GM12874 (cell line): ENCODE data around the gene DTHD1.

Experiments
- CTCF ChIP-seq: IDR thresholded peaks from 2 replicates; pipeline ENCODE4 v1.5.1; 2011; ENCODE audit warnings: low read depth, mild to moderate bottlenecking, control low read depth, low read length, moderate library complexity; ENCODE audit not compliant: insufficient read depth

DTHD1 gene

GRCh38 chr4:36374836-36375511 is 93.6 kb downstream of the DTHD1 start:
- no peak for TF ChIP-seq CTCF

GRCh38 chr4:36385951-36386571 is 104.6 kb downstream of the DTHD1 start:
- TF ChIP-seq CTCF: no peak

GRCh38 chr4:36386691-36387090 is 105.3 kb downstream of the DTHD1 start:
- TF ChIP-seq CTCF: no peak

- no peak for TF ChIP-seq CTCF
Measured at GRCh38 chr4:36388710-36389109, 107.3 kb downstream of the DTHD1 start.

- TF ChIP-seq CTCF: no peak
Measured at GRCh38 chr4:36391411-36391810, 110.0 kb downstream of the DTHD1 start.

GRCh38 chr4:36392024-36392423 is 110.6 kb downstream of the DTHD1 start:
- no peak for TF ChIP-seq CTCF

GRCh38 chr4:36392916-36393315 is 111.5 kb downstream of the DTHD1 start:
- no peak for TF ChIP-seq CTCF
